ENCODE data around the gene NSRP1.

- TF ChIP-seq POLR2AphosphoS5 (IDR thresholded peaks at IDR 0.05; ENCODE audit: insufficient read depth in 1 of 2, low read depth in 1 of 2) (no peak), CTCF (IDR thresholded peaks at IDR 0.05) (no peak), POLR2A (IDR thresholded peaks at IDR 0.05) (no peak)
Measured at GRCh38 chr17:30117675-30118081, 1.1 kb downstream of the NSRP1 start.
